Stimulated activated CD4-positive, alpha-beta T cell treated with anti-CD3 and anti-CD28 coated beads, TNF-alpha, amount 100 ng/mL, for 48 hours (primary cell): ENCODE results near the gene PXDN.
"Not testable (repeated sequence)": the region's sequence is repeated elsewhere in the genome, so short reads cannot be mapped to it uniquely, and the experiment has no call there.

Experiments
- DNase-seq, 3 donors: peaks; one replicate each; pipeline ENCODE4 v3.0.0-alpha.2; 2020; ENCODE audit warnings: low read depth in 3 of 3

PXDN gene

GRCh38 chr2:1722692-1723091, 21.6 kb downstream of the PXDN start:
- DNase-seq, result no peak

DNA sequence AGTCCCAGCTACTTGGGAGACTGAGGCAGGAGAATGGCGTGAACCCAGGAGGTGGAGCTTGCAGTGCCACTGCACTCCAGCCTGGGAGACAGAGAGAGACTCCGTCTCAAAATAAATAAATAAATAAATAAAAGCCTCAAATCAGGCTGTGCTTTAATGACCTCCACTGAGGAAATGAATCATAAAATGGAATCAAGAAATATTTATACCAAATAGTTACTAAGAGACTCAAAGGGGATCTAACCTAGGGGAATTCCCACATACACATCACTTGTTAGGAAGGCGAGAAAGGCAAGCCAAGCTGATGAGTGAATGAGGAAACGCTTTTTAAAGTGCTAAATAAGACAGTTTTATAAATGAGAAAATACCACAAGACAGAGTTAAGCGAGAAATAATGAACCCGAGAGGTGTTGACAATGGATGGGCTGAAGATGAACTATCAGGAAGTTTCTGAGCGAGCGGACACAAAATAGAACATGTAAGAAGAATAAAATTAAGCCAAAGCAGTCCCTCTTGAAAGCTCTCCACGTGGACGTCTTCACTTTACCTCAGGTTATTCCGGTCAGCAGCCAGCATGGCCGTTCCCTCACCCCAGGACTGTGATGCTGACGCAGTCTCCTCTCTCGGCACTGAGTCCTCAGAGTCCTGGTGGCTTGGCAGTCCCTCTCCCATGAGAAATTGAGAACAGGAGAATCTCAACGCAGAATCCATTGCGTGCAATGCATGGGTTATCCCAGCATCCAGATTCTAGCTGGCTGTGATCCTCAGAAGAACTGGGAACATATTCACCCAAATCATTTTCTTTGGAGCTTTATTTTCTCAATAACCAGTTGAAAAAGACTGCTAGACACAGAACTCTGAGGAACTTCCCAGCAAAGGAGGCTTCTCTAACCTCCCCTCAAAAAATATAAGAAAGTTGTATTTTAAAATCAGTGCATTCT, 22.3 kb downstream of the PXDN start:
- DNase-seq, result no peak

DNA sequence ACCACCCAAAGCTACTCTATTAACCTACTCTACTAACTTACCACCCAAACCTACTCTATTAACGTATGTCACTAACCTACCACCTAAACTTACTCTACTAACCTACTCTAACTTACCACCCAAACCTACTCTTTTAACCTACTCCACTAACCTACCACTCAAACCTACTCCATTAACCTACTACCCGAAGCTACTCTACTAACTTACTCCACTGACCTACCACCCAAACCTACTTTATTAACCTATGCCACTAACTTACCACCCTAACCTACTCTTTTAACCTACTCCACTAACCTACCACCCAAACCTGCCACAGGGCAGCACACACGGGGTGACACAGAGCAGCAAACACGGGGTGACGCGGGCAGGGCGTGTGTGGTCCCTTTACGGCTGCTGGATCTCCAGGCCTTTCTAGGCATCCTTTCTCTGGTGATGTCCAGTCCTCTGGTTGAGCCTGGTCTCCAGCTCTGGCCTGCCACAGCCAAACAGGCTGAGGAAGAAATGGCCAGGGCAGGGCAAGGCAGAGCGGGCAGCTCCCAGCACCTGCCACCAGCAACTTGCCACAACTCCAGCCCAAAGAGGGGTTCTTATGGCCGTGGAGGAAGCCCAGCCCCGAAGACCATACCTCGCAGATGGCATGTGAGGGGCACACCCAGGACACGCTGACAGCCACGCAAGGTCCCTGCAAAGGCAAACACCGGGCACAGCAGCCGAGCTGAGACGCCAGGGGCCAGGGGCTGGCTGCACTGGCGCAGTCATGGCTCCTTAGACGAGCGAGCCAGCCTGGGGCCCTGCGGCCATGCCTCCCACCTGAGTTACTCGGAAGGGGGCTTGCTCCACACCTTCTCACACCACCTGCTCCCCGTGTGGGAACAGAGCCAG, 25.7 kb downstream of the PXDN start:
- DNase-seq, result no peak

DNA sequence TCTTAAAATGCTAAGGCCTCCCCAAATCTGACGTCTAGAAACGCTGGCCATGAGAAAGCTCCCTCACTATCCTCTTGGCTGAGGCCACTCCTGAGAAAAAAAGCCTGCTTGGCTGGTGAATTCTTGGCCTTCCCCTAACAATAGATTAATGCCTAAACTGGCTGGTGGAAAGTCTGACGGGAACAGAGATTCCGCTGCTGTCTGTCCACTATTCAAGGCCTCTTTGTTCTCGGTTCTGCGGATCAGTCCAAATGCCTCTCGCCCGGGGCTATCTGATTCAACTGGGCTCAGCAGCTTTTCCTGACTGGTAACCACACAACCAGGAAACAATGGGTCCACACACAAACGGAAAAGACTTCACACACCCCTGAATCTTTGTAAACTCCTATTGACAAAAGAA, 27.2 kb downstream of the PXDN start:
- no peak for DNase-seq

DNA sequence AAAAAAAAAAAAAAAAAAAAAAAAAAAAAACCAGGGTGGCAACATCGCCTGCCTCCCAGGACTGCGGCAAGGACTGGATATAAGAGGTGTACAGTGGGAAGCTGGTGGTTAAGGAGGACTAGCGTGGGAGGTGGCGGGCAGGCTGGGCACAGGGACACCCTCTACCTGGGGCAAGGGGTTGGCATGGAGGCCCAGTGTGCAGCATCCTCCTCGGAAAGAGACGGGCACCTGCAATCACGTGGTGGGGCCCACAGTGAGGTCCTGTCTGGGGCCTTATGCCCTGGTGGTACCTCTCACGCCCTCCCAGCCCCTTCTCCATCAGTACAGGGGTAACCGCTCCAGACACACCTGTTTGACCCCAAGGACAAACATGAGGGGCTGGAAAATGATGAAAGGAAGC, 27.9 kb downstream of the PXDN start:
- DNase-seq, result no peak

- not testable (repeated sequence) for DNase-seq
Measured at GRCh38 chr2:1716014-1716305, 28.4 kb downstream of the PXDN start.

GRCh38 chr2:1715184-1716013, 28.9 kb downstream of the PXDN start:
- no peak for DNase-seq

DNA sequence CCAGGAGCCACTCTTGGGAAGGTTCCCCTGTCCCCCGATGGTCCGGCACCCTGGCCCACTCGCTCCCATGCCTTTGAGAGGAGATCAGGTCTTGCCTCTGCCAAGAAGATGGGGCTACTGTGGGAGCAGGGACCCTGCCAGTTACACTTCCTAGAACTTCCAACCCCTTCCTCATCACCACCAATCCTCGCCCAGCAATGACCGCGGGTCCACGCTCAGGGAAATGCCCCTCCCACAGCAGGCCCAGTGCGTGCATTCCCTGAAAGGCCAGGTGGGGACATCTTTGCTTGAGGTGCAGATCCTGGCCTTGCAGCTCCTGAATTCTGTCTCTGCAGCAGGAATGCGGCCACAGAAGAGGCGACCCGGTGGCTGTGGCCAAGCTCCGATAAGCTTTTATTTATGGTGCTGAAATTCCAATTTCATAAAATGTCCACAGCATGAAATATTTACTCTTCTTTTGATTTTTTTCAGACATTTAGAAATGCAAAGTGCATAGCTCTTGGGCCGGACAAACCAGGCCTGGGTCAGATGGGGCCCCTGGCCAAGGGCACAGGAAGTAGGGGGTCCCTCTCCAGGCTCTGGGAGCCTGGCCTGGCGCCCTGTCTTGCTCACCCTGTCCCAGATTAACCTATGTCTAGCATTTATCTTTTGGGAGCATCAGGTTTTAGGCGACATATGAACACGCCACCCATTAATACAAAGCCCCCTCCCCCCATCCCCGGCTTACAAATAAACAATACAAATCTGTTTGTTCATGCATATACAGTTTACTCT, 29.8 kb downstream of the PXDN start:
- no peak for DNase-seq

GRCh38 chr2:1713839-1714236, 30.5 kb downstream of the PXDN start:
- no peak for DNase-seq

GRCh38 chr2:1713142-1713838, 31.0 kb downstream of the PXDN start:
- no peak for DNase-seq

DNA sequence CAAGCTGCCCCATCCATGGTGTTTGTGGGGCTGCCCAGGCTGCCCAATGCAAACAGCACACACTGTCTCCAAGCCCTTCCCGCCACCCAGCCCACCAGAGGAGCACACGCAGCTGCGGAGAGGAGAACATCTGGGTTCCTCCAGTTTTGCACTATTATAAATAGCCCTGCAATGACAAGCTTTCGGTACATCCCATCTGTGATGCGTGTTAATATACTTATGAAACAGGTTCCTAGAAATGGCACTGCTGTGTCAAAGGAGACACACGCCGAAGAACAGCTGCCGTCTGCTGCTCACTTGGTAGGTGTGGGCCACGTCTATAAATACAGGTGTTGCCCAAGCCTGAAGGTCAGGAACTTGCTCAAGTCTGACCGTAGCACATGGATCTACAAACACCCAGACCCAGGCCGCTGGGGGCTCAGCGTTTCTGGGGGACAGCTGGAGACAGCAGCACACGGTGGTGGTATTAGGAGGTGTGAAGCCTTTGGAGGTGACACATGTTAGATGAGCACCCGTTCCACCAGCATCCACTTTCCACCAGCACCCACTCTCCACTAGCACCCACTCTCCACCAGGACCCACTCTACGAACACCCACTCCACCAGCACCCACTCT, 34.3 kb downstream of the PXDN start:
- DNase-seq, result no peak

DNA sequence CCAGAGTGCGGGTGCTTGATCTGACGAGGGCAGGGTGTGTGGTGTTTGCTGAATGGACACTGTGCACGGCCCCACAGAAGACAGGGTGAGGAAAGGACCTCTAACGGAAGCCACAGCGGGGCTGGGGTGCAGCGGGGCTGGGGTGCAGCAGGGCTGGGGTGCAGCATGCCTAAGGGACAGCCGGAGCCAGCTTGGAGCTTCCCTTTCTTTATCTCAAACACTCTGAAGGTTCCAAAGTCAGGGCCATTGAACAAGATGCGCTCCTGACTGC, 35.0 kb downstream of the PXDN start:
- no peak for DNase-seq

DNA sequence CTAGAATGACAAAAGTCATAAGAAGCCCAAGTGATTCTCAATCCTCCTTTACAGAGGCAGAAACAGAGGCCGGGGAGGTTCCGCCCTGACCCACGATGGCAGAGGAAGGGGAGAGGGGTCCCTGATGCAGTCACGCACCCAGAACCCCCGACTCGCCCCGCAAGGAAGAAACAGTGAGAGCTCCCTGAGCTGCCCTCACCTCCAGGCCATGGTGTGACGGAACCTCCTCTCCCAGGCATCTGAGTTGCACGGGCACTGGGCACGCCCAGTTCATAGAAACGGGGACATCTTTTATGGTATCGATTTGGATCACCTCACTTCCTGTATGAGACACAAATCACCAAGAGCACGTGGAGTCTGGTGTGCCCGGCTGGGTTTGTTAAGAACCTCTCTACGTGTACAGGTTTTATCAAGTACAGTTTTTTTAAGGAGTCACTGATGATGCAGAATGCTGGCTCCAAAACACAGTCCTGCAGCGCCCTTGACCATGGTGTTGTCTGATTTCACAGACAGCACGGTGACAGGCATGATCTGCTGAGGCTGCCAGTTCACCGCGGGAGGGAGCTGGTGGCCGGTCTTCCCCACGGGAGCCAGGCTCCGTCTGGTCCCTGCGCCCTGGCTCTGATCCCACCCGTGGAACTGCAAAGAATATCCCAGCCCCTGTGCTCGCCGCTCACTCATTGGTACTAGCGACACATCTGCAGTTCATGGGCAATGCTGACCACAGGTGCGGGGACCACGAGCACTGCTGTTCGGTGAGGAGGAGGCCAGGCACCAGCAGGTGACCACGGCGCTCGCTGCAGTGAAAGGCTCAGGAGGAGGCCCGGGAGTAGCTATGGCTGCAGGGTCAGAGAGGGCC, 35.6 kb downstream of the PXDN start:
- DNase-seq, result no peak

- DNase-seq, result no peak
Measured at GRCh38 chr2:1707771-1708418, 36.4 kb downstream of the PXDN start.

GRCh38 chr2:1706089-1706841, 38.0 kb downstream of the PXDN start:
- not testable (repeated sequence) for DNase-seq

DNA sequence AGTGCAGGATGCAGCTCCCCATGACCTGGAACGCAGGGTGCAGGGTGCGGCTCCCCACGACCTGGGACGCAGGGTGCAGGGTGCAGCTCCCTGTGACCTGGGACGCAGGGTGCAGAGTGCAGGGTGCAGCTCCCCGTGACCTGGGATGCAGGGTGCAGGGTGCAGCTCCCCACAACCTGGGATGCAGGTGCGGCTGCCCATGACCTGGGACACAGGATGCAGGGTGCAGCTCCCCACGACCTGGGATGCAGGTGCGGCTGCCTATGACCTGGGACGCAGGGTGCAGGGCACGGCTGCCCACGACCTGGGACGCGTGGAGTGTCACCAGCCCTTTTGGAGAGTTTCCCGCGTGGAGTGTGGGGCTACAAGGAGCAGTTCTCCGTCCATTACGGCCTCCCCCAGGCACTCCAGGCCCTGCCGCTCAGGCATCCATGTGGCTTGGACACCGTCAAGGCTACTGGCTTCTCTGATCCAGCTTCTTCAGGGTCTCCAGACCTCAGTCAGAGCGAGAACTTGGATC, 38.7 kb downstream of the PXDN start:
- DNase-seq, result no peak

DNA sequence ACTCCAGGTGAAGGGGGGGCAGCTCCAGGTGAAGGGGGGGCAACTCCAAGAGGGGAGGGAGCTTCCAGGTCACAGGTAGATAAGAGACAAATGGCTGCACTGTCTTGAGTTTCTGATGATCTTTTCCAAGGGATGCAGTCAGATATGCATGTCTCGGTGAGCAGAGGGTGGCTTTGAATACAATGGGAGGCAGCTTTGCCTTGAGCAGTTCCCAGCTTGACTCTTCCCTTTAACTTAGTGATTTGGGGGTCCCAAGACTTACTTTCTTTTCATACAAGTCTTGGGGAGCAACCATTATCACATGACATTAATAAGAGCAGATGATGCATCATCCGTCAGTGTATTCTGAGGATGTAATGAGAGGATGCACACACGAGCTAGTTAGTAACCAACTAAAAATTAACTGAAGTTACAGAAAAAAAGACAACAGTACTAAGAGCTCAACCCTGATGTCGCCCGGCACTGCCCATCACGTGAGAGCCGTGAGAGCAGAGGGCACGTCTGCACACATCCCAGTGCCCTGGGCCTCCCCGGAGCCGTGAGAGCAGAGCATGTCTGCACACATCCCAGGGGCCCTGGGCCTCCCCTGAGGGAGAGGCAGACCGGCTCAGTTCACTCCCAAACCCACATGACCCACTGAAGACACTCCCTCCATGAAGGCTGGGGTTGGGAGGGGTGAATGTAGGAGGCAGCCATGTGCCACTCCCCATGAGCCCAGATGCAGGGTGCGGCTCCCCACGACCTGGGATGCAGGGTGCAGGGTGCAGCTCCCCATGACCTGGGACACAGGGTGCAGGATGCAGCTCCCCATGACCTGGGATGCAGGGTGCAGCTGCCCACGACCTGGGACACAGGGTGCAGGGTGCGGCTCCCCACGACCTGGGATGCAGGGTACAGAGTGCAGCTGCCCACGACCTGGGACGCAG, 39.4 kb downstream of the PXDN start:
- no peak for DNase-seq
